GM23338 (cell line): ENCODE results near the gene MIF. TPM values are rescaled to one million over a fixed set of nuclear protein-coding genes. Genes with fewer than 3 reads are reported as not detected.

Source experiments
- ATAC-seq: fragments of 200-7000 bp; cut with Tn5 transposase; 3 replicates; pipeline ENCODE4 v1.9.1; 2020
- DNase-seq: peaks from one replicate; pipeline ENCODE4 v3.0.0-alpha.2; 2015; ENCODE audit warnings: low spot score
- H2AFZ ChIP-seq: fragments of 200-600 bp; sonication (generic); 2 replicates; pipeline ENCODE4 v1.8.0; 2016; ENCODE audit warnings: antibody characterized with exemption, mild to moderate bottlenecking, moderate library complexity
- H3F3A ChIP-seq: fragments of 200-600 bp; sonication (generic); replicated peaks from 2 replicates; pipeline ENCODE4 v1.8.0; 2017; ENCODE audit warnings: antibody characterized with exemption, mixed run types, low read depth
- H3K27ac ChIP-seq: fragments of 200-600 bp; sonication (generic); 2 replicates; pipeline ENCODE4 v1.6.1; 2016; ENCODE audit warnings: low read depth
- H3K27me3 ChIP-seq: fragments of 200-600 bp; sonication (generic); 2 replicates; pipeline ENCODE4 v1.8.0; 2016; ENCODE audit warnings: mild to moderate bottlenecking, mixed run types, moderate library complexity; ENCODE audit not compliant: insufficient read depth
- H3K36me3 ChIP-seq: fragments of 200-600 bp; sonication (generic); 2 replicates; pipeline ENCODE4 v1.8.0; 2016; ENCODE audit warnings: mild to moderate bottlenecking; ENCODE audit not compliant: insufficient read depth
- H3K4me1 ChIP-seq: fragments of 200-600 bp; sonication (generic); 2 replicates; pipeline ENCODE4 v1.8.0; 2016; ENCODE audit warnings: mild to moderate bottlenecking, moderate library complexity; ENCODE audit not compliant: insufficient read depth
- H3K4me2 ChIP-seq: fragments of 200-600 bp; sonication (generic); 2 replicates; pipeline ENCODE4 v1.7.1; 2017; ENCODE audit warnings: mixed run types
- H3K4me3 ChIP-seq: fragments of 200-600 bp; sonication (generic); 2 replicates; pipeline ENCODE4 v1.6.1; 2016; ENCODE audit warnings: mixed run types
- H3K79me2 ChIP-seq: fragments of 200-600 bp; sonication (generic); replicated peaks from 2 replicates; pipeline ENCODE4 v1.8.0; 2017; ENCODE audit warnings: mild to moderate bottlenecking; ENCODE audit not compliant: insufficient read depth
- H3K9me2 ChIP-seq: fragments of 200-600 bp; sonication (generic); 2 replicates; pipeline ENCODE4 v1.8.0; 2017; ENCODE audit not compliant: insufficient read depth
- H4K20me1 ChIP-seq: fragments of 200-600 bp; sonication (generic); replicated peaks from 2 replicates; pipeline ENCODE4 v1.8.0; 2017; ENCODE audit warnings: mild to moderate bottlenecking; ENCODE audit not compliant: insufficient read depth
- H3K27ac Mint-ChIP-seq: 2 replicates; pipeline ENCODE4 v1.8.0; 2020; ENCODE audit warnings: inconsistent platforms, mild to moderate bottlenecking, moderate library complexity, mixed read lengths
- H3K27me3 Mint-ChIP-seq: 3 replicates; pipeline ENCODE4 v1.8.0; 2022; ENCODE audit warnings: low read depth, mild to moderate bottlenecking, moderate library complexity, mixed read lengths, inconsistent platforms; ENCODE audit not compliant: insufficient read depth, poor library complexity
- H3K36me3 Mint-ChIP-seq: 3 replicates; pipeline ENCODE4 v1.8.0; 2021; ENCODE audit warnings: low read depth, mild to moderate bottlenecking, inconsistent platforms, moderate library complexity, mixed read lengths
- H3K4me1 Mint-ChIP-seq: 3 replicates; pipeline ENCODE4 v1.8.0; 2020; ENCODE audit warnings: mild to moderate bottlenecking, inconsistent platforms, mixed read lengths
- H3K4me3 Mint-ChIP-seq: 3 replicates; pipeline ENCODE4 v1.8.0; 2021; ENCODE audit warnings: moderate library complexity, mild to moderate bottlenecking, inconsistent platforms, mixed read lengths
- H3K9me3 Mint-ChIP-seq: 3 replicates; pipeline ENCODE4 v1.8.0; 2020; ENCODE audit warnings: moderate library complexity, mild to moderate bottlenecking, inconsistent platforms, mixed read lengths
- CREB1 ChIP-seq: fragments of 250-450 bp; sonication (Bioruptor Pico); IDR thresholded peaks from 2 replicates; pipeline ENCODE4 v1.5.0; 2020; ENCODE audit warnings: low read depth, mild to moderate bottlenecking, moderate library complexity
- EZH2 ChIP-seq: fragments of 200-600 bp; sonication (generic); IDR thresholded peaks from one replicate; pipeline ENCODE4 v1.8.0; 2017; ENCODE audit warnings: antibody characterized with exemption, mild to moderate bottlenecking, low read depth; ENCODE audit not compliant: unreplicated experiment
- EZH2phosphoT487 ChIP-seq: fragments of 200-600 bp; sonication (generic); IDR thresholded peaks from one replicate; pipeline ENCODE4 v1.8.1; 2018; ENCODE audit warnings: antibody characterized with exemption; ENCODE audit not compliant: unreplicated experiment
- JUNB ChIP-seq: IDR thresholded peaks from one replicate; pipeline ENCODE4 v1.6.1; 2016; ENCODE audit warnings: antibody characterized with exemption; ENCODE audit not compliant: unreplicated experiment
- NANOG ChIP-seq: IDR thresholded peaks from 2 replicates; pipeline ENCODE4 v1.6.1; 2016; ENCODE audit warnings: antibody characterized with exemption, borderline replicate concordance
- POLR2AphosphoS5 ChIP-seq: IDR thresholded peaks from 2 replicates; pipeline ENCODE4 v1.6.1; 2016; ENCODE audit warnings: antibody characterized with exemption, low read depth
- REST ChIP-seq: IDR thresholded peaks from one replicate; pipeline ENCODE4 v1.6.1; 2018; ENCODE audit warnings: antibody characterized with exemption; ENCODE audit not compliant: unreplicated experiment
- STAT1 ChIP-seq: IDR thresholded peaks from one replicate; pipeline ENCODE4 v1.6.1; 2016; ENCODE audit warnings: antibody characterized with exemption; ENCODE audit not compliant: unreplicated experiment
- ZNF114 ChIP-seq: fragments of 250-450 bp; sonication (Bioruptor Pico); IDR thresholded peaks from 2 replicates; pipeline ENCODE4 v1.5.0; 2020; ENCODE audit warnings: mild to moderate bottlenecking, moderate library complexity
- ZNF331 ChIP-seq: fragments of 250-450 bp; sonication (Bioruptor Pico); IDR thresholded peaks from 2 replicates; pipeline ENCODE4 v1.5.0; 2020; ENCODE audit warnings: low read depth, mild to moderate bottlenecking, moderate library complexity
- polyA plus RNA-seq: library from polyadenylated mRNA; unstranded; fragments of >200 nt; fragmentation: Nextera tagmentation; extraction: Ambion mirVana; gene quantifications from 2 replicates; pipeline ENCODE4 v1.2.1, GENCODE V29; 2016
- total RNA-seq: library from RNA; depleted of rRNA; stranded (reverse); fragments of >200 nt; shearing (Covaris generic); gene quantifications from 2 replicates; pipeline ENCODE4 v1.2.3, GENCODE V29; 2014
- TF ChIP-seq, protein P1 (sequence below): fragments of 250-450 bp; sonication (Bioruptor Pico); IDR thresholded peaks from 2 replicates; pipeline ENCODE4 v1.5.0; 2020; ENCODE audit warnings: mild to moderate bottlenecking, moderate library complexity

The MIF gene
- total and polyA plus RNA-seq, 2 experiments from 2014 or later = 800 to 5,205 TPM

GRCh38 chr22:23882370-23882769 lies 11.8 kb upstream of the MIF start (continued):
- TF ChIP-seq REST (no peak), JUNB (no peak), ZNF114 (CRISPR knock-in tag) (no peak), NANOG (no peak), STAT1 (no peak), EZH2 (no peak)

- ATAC-seq = no peak
- peaks cover 3% of the 10 kb centered on the region; the same call in 2 of the 3 replicates for H3K4me1 Mint-ChIP-seq
- Histone ChIP-seq H2AFZ (no peak overlapping the region), H3K27ac (no peak overlapping the region), H3K36me3 (no peaks in the 10 kb centered on the region), H3K4me3 (no peak overlapping the region), H3K4me1 (no peaks in the 10 kb centered on the region), H3K27me3 (no peaks in the 10 kb centered on the region), H3K9me2 (no peaks in the 10 kb centered on the region), H3K4me2 (no peak overlapping the region), H3K79me2 (no peaks in the 10 kb centered on the region), H4K20me1 (no peaks in the 10 kb centered on the region), H3F3A (no peaks in the 10 kb centered on the region)
- H3K36me3 Mint-ChIP-seq = peaks cover 24% of the 10 kb centered on the region
- no peaks in the 10 kb centered on the region for H3K9me3 Mint-ChIP-seq
- H3K27me3 Mint-ChIP-seq = no peaks in the 10 kb centered on the region
- H3K4me3 Mint-ChIP-seq = no peak overlapping the region
- no peak for DNase-seq
- H3K27ac Mint-ChIP-seq = no peak overlapping the region
- TF ChIP-seq, protein P1, sequence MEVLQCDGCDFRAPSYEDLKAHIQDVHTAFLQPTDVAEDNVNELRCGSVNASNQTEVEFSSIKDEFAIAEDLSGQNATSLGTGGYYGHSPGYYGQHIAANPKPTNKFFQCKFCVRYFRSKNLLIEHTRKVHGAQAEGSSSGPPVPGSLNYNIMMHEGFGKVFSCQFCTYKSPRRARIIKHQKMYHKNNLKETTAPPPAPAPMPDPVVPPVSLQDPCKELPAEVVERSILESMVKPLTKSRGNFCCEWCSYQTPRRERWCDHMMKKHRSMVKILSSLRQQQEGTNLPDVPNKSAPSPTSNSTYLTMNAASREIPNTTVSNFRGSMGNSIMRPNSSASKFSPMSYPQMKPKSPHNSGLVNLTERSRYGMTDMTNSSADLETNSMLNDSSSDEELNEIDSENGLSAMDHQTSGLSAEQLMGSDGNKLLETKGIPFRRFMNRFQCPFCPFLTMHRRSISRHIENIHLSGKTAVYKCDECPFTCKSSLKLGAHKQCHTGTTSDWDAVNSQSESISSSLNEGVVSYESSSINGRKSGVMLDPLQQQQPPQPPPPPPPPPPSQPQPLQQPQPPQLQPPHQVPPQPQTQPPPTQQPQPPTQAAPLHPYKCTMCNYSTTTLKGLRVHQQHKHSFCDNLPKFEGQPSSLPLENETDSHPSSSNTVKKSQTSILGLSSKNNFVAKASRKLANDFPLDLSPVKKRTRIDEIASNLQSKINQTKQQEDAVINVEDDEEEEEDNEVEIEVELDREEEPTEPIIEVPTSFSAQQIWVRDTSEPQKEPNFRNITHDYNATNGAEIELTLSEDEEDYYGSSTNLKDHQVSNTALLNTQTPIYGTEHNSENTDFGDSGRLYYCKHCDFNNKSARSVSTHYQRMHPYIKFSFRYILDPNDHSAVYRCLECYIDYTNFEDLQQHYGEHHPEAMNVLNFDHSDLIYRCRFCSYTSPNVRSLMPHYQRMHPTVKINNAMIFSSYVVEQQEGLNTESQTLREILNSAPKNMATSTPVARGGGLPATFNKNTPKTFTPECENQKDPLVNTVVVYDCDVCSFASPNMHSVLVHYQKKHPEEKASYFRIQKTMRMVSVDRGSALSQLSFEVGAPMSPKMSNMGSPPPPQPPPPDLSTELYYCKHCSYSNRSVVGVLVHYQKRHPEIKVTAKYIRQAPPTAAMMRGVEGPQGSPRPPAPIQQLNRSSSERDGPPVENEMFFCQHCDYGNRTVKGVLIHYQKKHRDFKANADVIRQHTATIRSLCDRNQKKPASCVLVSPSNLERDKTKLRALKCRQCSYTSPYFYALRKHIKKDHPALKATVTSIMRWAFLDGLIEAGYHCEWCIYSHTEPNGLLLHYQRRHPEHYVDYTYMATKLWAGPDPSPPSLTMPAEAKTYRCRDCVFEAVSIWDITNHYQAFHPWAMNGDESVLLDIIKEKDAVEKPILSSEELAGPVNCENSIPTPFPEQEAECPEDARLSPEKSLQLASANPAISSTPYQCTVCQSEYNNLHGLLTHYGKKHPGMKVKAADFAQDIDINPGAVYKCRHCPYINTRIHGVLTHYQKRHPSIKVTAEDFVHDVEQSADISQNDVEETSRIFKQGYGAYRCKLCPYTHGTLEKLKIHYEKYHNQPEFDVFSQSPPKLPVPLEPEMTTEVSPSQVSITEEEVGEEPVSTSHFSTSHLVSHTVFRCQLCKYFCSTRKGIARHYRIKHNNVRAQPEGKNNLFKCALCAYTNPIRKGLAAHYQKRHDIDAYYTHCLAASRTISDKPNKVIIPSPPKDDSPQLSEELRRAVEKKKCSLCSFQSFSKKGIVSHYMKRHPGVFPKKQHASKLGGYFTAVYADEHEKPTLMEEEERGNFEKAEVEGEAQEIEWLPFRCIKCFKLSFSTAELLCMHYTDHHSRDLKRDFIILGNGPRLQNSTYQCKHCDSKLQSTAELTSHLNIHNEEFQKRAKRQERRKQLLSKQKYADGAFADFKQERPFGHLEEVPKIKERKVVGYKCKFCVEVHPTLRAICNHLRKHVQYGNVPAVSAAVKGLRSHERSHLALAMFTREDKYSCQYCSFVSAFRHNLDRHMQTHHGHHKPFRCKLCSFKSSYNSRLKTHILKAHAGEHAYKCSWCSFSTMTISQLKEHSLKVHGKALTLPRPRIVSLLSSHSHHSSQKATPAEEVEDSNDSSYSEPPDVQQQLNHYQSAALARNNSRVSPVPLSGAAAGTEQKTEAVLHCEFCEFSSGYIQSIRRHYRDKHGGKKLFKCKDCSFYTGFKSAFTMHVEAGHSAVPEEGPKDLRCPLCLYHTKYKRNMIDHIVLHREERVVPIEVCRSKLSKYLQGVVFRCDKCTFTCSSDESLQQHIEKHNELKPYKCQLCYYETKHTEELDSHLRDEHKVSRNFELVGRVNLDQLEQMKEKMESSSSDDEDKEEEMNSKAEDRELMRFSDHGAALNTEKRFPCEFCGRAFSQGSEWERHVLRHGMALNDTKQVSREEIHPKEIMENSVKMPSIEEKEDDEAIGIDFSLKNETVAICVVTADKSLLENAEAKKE (CRISPR knock-in tag) = no peak
- TF ChIP-seq POLR2AphosphoS5 = no peak
- no peak for TF ChIP-seq STAT1
- TF ChIP-seq EZH2 = no peak
- no peak for TF ChIP-seq EZH2phosphoT487
- TF ChIP-seq ZNF114 (CRISPR knock-in tag) = no peak
- no peak for TF ChIP-seq JUNB
- no peak for TF ChIP-seq REST
- no peak for TF ChIP-seq ZNF331
- no peak for TF ChIP-seq NANOG
- no peak for TF ChIP-seq CREB1
Observed at GRCh38 chr22:23883658-23884057, 10.5 kb upstream of the MIF start.
